NCI-H2107 (cell line): Measurements from ENCODE around the gene ARHGAP15.

ENCODE experiments used
- DNase-seq: peaks from one replicate; lab custom pipeline; 2025; lab: John Stamatoyannopoulos, UW

The ARHGAP15 gene

GRCh38 chr2:143144813-143145455 lies 15.7 kb downstream of the ARHGAP15 start:
- no peak for DNase-seq

- no peak for DNase-seq
Measured at GRCh38 chr2:143146366-143146765, 17.1 kb downstream of the ARHGAP15 start.

- no peak for DNase-seq
Measured at GRCh38 chr2:143146815-143147530, 17.8 kb downstream of the ARHGAP15 start.

- no peak for DNase-seq
Measured at GRCh38 chr2:143148011-143148410, 18.8 kb downstream of the ARHGAP15 start.

- DNase-seq, result no peak
Measured at GRCh38 chr2:143148757-143149156, 19.5 kb downstream of the ARHGAP15 start.

- no peak for DNase-seq
Measured at GRCh38 chr2:143150287-143150686, 21.1 kb downstream of the ARHGAP15 start.

GRCh38 chr2:143151111-143151752 lies 22.0 kb downstream of the ARHGAP15 start:
- no peak for DNase-seq

GRCh38 chr2:143152219-143152618 lies 23.0 kb downstream of the ARHGAP15 start:
- DNase-seq, result no peak

GRCh38 chr2:143152637-143153036 lies 23.4 kb downstream of the ARHGAP15 start:
- no peak for DNase-seq

- no peak for DNase-seq
Measured at GRCh38 chr2:143155661-143156060, 26.4 kb downstream of the ARHGAP15 start.

GRCh38 chr2:143157001-143157400 lies 27.8 kb downstream of the ARHGAP15 start:
- no peak for DNase-seq

- no peak for DNase-seq
Measured at GRCh38 chr2:143157418-143157817, 28.2 kb downstream of the ARHGAP15 start.

- no peak for DNase-seq
Measured at GRCh38 chr2:143158098-143158497, 28.9 kb downstream of the ARHGAP15 start.

- DNase-seq, result no peak
Measured at GRCh38 chr2:143158551-143159485, 29.6 kb downstream of the ARHGAP15 start.

GRCh38 chr2:143159486-143159840 lies 30.2 kb downstream of the ARHGAP15 start:
- DNase-seq, result no peak

GRCh38 chr2:143160732-143161707 lies 31.8 kb downstream of the ARHGAP15 start:
- DNase-seq, result no peak

GRCh38 chr2:143162123-143162837 lies 33.1 kb downstream of the ARHGAP15 start:
- DNase-seq, result no peak

GRCh38 chr2:143162997-143163396 lies 33.8 kb downstream of the ARHGAP15 start:
- no peak for DNase-seq

- no peak for DNase-seq
Measured at GRCh38 chr2:143163499-143163898, 34.3 kb downstream of the ARHGAP15 start.

- DNase-seq, result no peak
Measured at GRCh38 chr2:143165291-143165690, 36.1 kb downstream of the ARHGAP15 start.
